Measurements from ENCODE around the gene RGS8.

DNA sequence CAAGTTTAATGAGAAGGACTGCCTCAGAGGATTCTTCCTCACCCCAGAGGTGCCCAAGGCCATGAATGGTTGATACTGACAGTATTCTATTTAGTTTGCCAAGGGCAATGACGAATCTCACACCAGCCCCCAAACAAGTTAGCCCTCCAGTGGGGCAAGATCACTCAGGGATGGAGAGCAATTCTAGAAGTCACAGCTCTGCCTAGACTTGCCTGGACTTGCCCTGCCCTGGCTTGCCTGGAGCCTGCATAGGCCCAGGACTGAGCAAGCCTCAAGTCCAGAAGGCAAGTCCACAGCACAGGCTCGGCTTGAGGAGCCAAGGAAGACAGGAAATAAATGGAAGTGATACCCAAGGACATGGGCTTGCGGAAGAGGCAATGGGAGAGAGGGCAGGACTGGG is 40.7 kb downstream of the RGS8 start:
- TF ChIP-seq POLR2AphosphoS5 (IDR thresholded peaks at IDR 0.05) (no peak), EP300 (IDR thresholded peaks at IDR 0.05; ENCODE audit: low read depth) (no peak)
- TF ChIP-seq, protein P1, sequence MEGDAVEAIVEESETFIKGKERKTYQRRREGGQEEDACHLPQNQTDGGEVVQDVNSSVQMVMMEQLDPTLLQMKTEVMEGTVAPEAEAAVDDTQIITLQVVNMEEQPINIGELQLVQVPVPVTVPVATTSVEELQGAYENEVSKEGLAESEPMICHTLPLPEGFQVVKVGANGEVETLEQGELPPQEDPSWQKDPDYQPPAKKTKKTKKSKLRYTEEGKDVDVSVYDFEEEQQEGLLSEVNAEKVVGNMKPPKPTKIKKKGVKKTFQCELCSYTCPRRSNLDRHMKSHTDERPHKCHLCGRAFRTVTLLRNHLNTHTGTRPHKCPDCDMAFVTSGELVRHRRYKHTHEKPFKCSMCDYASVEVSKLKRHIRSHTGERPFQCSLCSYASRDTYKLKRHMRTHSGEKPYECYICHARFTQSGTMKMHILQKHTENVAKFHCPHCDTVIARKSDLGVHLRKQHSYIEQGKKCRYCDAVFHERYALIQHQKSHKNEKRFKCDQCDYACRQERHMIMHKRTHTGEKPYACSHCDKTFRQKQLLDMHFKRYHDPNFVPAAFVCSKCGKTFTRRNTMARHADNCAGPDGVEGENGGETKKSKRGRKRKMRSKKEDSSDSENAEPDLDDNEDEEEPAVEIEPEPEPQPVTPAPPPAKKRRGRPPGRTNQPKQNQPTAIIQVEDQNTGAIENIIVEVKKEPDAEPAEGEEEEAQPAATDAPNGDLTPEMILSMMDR (IDR thresholded peaks at IDR 0.05) = no peak
